Muscle of leg (tissue), 11 donors: ENCODE results near the gene JPH3. TPM values are rescaled to one million over a fixed set of nuclear protein-coding genes. Genes with fewer than 3 reads are reported as not detected.

Experiments
- DNase-seq: peaks from one replicate; pipeline ENCODE4 v3.0.0; 2013
- H3K27ac ChIP-seq: one replicate; pipeline ENCODE4 v1.5.1; 2013; ENCODE audit warnings: mild to moderate bottlenecking, low read length, control low read depth
- H3K27me3 ChIP-seq: one replicate; pipeline ENCODE4 v1.6.1; 2013; ENCODE audit warnings: low read length; ENCODE audit not compliant: control insufficient read depth, insufficient read depth
- H3K36me3 ChIP-seq: one replicate; pipeline ENCODE4 v1.6.1; 2013; ENCODE audit warnings: low read length; ENCODE audit not compliant: control insufficient read depth, insufficient read depth
- H3K4me1 ChIP-seq: one replicate; pipeline ENCODE4 v1.6.1; 2013; ENCODE audit warnings: low read length; ENCODE audit not compliant: control insufficient read depth, insufficient read depth
- H3K4me3 ChIP-seq: one replicate; pipeline ENCODE4 v1.5.1; 2013; ENCODE audit warnings: low read length, control low read depth
- H3K9me3 ChIP-seq: replicated peaks from 2 replicates; pipeline ENCODE4 v1.6.1; 2013; ENCODE audit warnings: low read depth, low read length; ENCODE audit not compliant: control insufficient read depth
- WGBS: methylation state at CpG from one replicate; pipeline ENCODE4 v1.1.5; 2013; ENCODE audit warnings: missing lambda C conversion rate; ENCODE audit not compliant: insufficient coverage; 5-methylcytosine and 5-hydroxymethylcytosine counted together
- polyA plus RNA-seq, 8 donors: library from polyadenylated mRNA; unstranded; fragments of 120-200 nt; gene quantifications; one replicate each; pipeline versions ENCODE4 v1.2.1 to v1.2.3, GENCODE V29; 2013; ENCODE audit warnings: inconsistent platforms in 1 of 8, low replicate concordance in 1 of 8; ENCODE audit not compliant: insufficient read length in 8 of 8, insufficient read depth in 1 of 8
- total RNA-seq: library from RNA; stranded (reverse); fragments of 120-200 nt; gene quantifications from one replicate; pipeline ENCODE4 v1.2.4, GENCODE V29; 2013

The JPH3 gene
- total and polyA plus RNA-seq, 9 donors, result 0.15 to 1.4 (median 0.33) TPM

DNA sequence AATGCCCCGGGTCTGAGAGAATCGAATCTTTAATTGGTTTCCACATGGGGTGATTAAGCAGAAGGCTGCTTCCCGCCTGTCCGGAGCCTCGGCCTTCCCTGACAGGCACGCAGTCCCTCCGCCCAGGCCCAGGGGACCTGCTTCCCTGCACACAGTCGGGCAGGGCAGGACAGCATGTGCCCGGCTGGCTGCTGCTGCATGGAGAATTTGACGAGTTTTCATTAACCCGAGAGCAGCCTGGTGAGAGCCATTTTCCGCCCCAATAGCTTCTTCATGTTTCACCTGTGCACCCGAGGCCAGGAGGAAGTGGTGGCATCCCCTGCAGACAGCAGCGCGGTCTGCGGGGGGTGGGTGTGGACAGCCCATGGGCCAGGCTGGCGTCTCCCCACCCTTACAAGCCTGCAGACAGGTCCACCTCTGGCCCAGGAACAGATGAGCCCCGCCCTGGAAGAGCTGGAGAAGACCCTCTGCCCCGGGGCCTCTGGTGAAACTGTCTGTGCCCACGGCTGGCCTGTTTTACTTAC is 96.4 kb downstream of the JPH3 start:
- no peak for DNase-seq
- H3K9me3 ChIP-seq, result no peaks in the 10 kb centered on the region
- 82% methylated on average over 18 of the region's 20 CpGs for WGBS
- H3K4me1 ChIP-seq, result peaks cover 28% of the 10 kb centered on the region
- no peaks in the 10 kb centered on the region for H3K27me3 ChIP-seq
- H3K36me3 ChIP-seq, result peaks cover 48% of the 10 kb centered on the region
- H3K27ac ChIP-seq, result no peak overlapping the region
- H3K4me3 ChIP-seq, result no peak overlapping the region

DNA sequence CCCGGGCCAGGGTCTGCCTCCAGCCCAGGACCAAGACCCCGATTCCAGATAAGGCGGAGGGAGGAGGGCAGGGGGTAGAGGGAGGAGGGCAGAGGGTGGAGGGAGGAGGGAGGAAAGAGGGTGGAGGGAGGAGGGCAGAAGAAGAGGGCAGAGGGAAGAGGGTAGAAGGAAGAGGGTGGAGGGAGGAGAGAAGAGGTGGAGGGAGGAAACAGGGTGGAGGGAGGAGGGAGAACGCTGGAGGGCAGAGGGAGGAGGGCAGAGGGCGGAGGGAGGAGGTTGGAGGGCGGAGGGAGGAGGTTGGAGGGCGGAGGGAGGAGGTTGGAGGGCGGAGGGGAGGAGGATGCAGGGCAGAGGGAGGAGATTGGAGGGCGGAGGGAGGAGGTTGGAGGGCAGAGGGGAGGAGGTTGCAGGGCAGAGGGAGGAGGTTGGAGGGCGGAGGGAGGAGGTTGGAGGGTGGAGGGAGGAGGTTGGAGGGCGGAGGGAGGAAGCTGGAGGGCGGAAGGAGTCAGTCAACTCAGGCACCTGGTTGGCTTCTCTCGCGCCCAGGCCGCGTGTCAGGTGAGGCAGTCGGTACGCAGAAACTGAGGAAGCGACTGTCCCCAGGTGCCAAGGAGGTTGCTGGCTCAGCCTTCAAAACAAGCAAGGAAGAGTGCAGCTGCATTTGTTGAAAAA is 98.2 kb downstream of the JPH3 start:
- DNase-seq, result no peak
- peaks cover 49% of the 10 kb centered on the region for H3K36me3 ChIP-seq
- H3K27ac ChIP-seq, result no peak overlapping the region
- no peaks in the 10 kb centered on the region for H3K9me3 ChIP-seq
- WGBS, result 89% methylated on average over 17 of the region's 19 CpGs
- H3K4me3 ChIP-seq, result no peak overlapping the region
- no peaks in the 10 kb centered on the region for H3K27me3 ChIP-seq
- H3K4me1 ChIP-seq, result peaks cover 19% of the 10 kb centered on the region

DNA sequence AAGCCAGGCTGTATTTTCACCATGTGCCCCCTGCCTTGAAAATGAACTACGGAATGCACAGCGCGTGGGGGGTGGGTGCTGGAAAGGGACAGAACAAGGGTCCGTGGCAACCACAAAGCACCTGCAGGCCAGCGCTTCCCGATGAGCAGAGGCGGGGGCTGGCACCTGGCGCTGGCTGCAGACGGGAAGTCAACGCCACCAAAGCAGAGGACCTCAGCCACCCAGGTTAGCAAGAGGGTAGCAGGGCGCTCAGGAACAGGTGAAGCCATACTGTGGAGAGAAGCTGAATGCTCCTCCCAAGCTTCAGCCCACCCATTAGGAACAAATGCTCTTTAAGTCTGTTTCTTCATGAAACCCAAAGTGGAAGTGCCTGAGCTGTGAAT is 98.8 kb downstream of the JPH3 start:
- no peaks in the 10 kb centered on the region for H3K9me3 ChIP-seq
- peaks cover 43% of the 10 kb centered on the region for H3K36me3 ChIP-seq
- H3K27me3 ChIP-seq, result no peaks in the 10 kb centered on the region
- peaks cover 19% of the 10 kb centered on the region for H3K4me1 ChIP-seq
- no peak overlapping the region for H3K4me3 ChIP-seq
- 88% methylated on average over 11 of the region's 11 CpGs for WGBS
- no peak for DNase-seq
- H3K27ac ChIP-seq, result no peak overlapping the region

DNA sequence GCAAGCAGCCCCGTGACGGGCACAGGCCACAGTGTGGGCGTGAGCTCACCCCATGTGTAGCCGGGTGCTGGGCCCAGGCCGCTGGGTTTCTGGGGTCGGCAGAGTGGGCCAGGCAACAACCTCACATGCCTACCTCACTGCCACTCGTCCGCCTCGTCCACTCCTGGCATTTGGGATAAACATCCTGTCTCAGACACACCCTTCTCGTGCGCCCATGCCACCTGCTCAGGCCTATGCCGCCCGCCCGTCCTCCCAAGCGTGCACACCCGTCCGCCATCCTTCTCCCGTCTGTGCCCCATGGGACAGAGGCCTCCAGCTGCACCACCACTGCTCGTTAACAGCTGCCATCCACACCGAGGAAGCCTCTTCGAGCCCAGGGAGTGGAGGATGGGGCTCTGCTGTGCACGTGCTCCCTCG is 99.2 kb downstream of the JPH3 start:
- no peak for DNase-seq
- H3K27me3 ChIP-seq, result no peaks in the 10 kb centered on the region
- no peak overlapping the region for H3K4me3 ChIP-seq
- no peak overlapping the region for H3K27ac ChIP-seq
- 75% methylated on average over 23 of the region's 23 CpGs for WGBS
- H3K4me1 ChIP-seq, result peaks cover 19% of the 10 kb centered on the region
- H3K36me3 ChIP-seq, result peaks cover 39% of the 10 kb centered on the region
- H3K9me3 ChIP-seq, result no peaks in the 10 kb centered on the region

DNA sequence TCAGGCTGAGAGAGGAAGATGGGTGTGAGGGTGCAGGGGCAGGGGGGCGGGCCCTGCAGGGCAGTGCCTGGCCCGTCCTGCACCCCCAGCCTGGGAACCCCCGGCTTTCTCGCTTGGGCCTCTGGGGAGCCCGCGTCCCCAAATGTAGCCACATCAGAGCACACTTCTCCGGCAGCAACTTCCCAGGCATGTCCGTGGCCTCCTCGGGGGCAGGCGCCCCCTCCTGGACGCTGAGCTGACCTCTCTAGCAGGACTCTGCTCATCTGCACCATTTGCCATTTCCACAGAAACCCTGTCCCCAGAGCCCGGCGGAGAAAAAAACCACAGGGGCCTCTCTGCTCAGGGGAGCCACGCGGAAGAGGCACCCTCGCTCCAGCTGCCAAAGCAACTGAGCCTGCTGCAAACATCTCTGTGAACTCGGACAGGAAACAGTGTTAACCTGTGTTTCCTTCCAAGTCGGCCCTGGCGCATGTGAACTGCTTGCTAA is 100.1 kb downstream of the JPH3 start:
- peaks cover 19% of the 10 kb centered on the region for H3K4me1 ChIP-seq
- peak; percentile 61 for DNase-seq
- H3K36me3 ChIP-seq, result peaks cover 44% of the 10 kb centered on the region
- WGBS, result 25% methylated on average over 19 of the region's 19 CpGs
- H3K9me3 ChIP-seq, result no peaks in the 10 kb centered on the region
- no peak overlapping the region for H3K4me3 ChIP-seq
- H3K27ac ChIP-seq, result no peak overlapping the region
- no peaks in the 10 kb centered on the region for H3K27me3 ChIP-seq

DNA sequence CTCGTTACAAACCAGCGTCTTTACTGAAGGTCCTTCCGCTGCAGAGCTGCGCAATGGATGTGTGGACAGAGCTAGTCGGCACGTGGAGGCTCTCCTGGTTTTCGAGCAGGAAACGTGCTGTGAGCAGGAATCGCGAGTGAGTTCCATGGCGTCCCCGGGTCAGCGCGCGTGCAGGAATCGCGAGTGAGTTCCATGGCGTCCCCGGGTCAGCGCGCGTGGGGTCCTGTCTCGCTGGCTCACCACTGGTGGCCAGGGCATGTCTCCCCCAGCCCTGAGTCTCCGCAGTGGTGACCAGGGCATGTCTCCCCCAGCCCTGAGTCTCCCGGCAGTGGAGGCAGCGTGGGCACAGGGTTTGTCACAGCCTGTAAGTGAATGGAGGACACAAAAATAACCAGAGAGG is 100.8 kb downstream of the JPH3 start:
- H3K27ac ChIP-seq, result no peak overlapping the region
- peaks cover 19% of the 10 kb centered on the region for H3K4me1 ChIP-seq
- peaks cover 51% of the 10 kb centered on the region for H3K36me3 ChIP-seq
- no peaks in the 10 kb centered on the region for H3K27me3 ChIP-seq
- 82% methylated on average over 26 of the region's 26 CpGs for WGBS
- DNase-seq, result no peak
- no peak overlapping the region for H3K4me3 ChIP-seq
- H3K9me3 ChIP-seq, result no peaks in the 10 kb centered on the region

DNA sequence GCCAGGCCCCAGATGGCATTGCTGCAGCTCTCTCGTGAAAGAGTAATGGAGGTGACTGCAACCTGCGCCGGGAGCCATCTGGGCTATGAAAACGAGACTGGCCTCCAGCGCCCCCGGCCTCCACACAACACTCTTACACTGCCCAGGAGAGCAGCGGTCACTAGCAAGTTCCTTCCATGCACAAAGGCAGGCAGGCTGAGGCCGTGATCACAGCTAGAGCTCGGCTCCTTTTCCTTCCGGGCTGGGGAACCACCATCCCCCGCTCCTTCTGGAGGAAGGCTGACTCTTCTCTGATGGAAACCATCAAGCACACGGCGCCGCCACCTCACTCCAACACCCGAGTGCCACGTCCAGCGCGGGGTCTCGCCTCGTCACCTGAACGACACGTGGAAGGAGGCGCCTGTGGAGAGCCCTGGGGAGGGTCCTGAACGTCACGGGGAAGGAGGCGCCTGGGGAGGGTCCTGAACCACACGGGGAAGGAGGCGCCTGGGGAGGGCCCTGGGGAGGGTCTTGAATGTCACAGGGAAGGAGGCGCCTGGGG is 101.6 kb downstream of the JPH3 start:
- H3K36me3 ChIP-seq, result peaks cover 56% of the 10 kb centered on the region
- H3K4me1 ChIP-seq, result peaks cover 19% of the 10 kb centered on the region
- H3K27me3 ChIP-seq, result no peaks in the 10 kb centered on the region
- no peaks in the 10 kb centered on the region for H3K9me3 ChIP-seq
- H3K4me3 ChIP-seq, result no peak overlapping the region
- no peak overlapping the region for H3K27ac ChIP-seq
- WGBS, result 74% methylated on average over 14 of the region's 29 CpGs
- DNase-seq, result no peak

DNA sequence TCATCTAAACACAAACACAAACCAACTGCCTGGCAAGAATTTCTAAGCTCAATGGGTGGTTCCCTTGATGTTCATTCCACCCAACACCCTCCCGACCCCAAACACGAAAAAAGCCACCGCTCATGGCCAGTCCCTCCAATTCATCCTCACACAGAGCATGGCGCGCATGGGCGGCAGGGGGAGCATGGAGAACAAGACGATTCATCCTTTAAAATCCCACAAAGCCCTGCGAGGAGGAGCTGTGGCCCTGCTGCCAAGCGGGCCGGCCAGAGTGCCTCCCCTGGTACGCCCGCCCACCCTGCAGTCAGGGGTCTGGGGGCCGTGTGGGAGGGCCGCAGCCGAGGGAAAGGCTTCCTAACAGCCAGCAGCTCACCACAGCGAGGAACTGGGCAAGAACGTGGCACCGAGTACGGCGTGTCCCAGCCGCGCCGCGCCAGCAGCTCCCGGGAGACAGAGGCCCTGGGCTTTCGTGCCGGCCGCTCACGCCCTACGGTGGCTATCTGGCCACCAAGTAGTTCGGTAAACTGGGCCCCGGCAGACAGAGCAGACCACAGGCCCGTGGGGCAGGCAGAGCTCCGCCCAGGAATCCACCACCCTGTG is 102.5 kb downstream of the JPH3 start:
- no peak for DNase-seq
- Histone ChIP-seq H3K4me1 (peaks cover 19% of the 10 kb centered on the region), H3K36me3 (peaks cover 59% of the 10 kb centered on the region), H3K27me3 (no peaks in the 10 kb centered on the region), H3K27ac (no peak overlapping the region), H3K4me3 (no peak overlapping the region), H3K9me3 (no peaks in the 10 kb centered on the region)
- WGBS, result 90% methylated on average over 27 of the region's 34 CpGs

DNA sequence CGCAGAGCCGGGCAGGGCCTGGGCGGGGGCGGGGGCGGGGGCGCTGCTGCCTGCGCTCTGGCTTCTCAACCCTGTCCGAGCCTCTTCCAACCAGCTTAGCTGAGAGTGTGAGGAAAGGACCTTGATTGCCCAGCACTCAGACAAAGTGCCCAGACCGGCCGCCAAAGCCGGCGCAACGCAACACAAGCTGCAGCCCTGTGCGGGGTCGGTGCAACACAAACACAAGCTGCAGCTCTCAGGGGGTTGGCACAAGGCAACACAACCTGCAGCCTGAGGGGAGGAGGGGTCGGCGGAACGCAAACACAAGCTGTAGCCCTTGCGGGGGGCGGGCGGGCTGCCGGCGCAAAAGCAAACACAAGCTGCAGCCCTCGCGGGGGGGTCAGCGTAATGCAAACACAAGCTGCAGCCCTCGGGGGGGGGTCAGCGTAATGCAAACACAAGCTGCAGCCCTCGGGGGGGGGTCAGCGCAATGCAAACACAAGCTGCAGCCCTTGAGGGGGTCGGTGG is 103.5 kb downstream of the JPH3 start:
- peaks cover 19% of the 10 kb centered on the region for H3K4me1 ChIP-seq
- peaks cover 66% of the 10 kb centered on the region for H3K36me3 ChIP-seq
- no peak for DNase-seq
- no peaks in the 10 kb centered on the region for H3K27me3 ChIP-seq
- 40% methylated on average over 11 of the region's 31 CpGs for WGBS
- no peaks in the 10 kb centered on the region for H3K9me3 ChIP-seq
- H3K4me3 ChIP-seq, result no peak overlapping the region
- H3K27ac ChIP-seq, result no peak overlapping the region

DNA sequence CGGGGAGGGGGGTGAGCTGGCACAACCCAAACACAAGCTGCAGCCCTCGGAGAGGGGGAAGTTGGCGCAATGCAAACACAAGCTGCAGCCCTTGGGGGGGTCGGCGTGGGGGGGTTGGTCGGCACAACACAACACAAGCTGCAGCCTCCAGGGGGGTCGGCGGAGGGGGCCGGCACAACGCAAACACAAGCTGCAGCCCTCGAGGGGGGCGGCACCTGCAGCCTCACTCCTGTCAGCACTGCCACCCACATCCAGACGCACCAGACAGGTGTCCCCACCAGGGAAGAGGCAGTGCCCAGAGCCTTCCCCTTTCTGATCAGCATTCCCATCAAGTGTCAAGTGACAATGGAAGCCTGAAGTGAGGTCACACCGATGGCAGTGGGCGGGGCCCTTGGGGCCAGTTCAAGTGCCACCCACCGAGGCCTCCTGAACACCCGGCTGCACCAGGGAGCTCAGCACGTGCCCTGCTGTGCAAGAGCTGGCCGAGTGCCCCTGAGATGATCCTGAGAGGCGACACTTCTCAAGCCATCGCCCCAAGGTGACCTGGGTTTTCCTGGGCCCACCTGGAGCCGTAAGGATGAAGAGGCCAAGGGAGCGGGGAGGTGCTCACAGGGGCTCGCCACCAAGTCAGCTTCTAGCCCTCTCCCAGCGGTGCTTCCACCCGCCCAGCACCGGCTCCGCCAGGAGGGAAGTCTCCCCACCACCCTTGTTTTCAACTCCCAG is 104.1 kb downstream of the JPH3 start:
- WGBS, result 65% methylated on average over 19 of the region's 28 CpGs
- no peak overlapping the region for H3K4me3 ChIP-seq
- no peaks in the 10 kb centered on the region for H3K9me3 ChIP-seq
- DNase-seq, result no peak
- peaks cover 19% of the 10 kb centered on the region for H3K4me1 ChIP-seq
- no peaks in the 10 kb centered on the region for H3K27me3 ChIP-seq
- peaks cover 70% of the 10 kb centered on the region for H3K36me3 ChIP-seq
- H3K27ac ChIP-seq, result no peak overlapping the region
